IMR-90 (cell line): ENCODE results near the gene FKBP4.

Source experiments
- BHLHE40 ChIP-seq: fragments of 150-350 bp; IDR thresholded peaks from 2 replicates; pipeline ENCODE4 v1.6.1; 2016; ENCODE audit warnings: mild to moderate bottlenecking, low read depth, low read length
- CEBPB ChIP-seq: IDR thresholded peaks from 2 replicates; pipeline ENCODE4 v1.6.1; 2012; ENCODE audit warnings: low read depth, low read length, improper control_type of control experiment
- CHD1 ChIP-seq: IDR thresholded peaks from 2 replicates; pipeline ENCODE4 v1.6.1; 2012; ENCODE audit warnings: low read depth, low read length, improper control_type of control experiment
- FOS ChIP-seq: fragments of 150-350 bp; IDR thresholded peaks from 2 replicates; pipeline ENCODE4 v1.6.1; 2016; ENCODE audit warnings: low read depth, low read length
- MAFK ChIP-seq: IDR thresholded peaks from 2 replicates; pipeline ENCODE4 v1.6.1; 2012; ENCODE audit warnings: low read depth, low read length, improper control_type of control experiment
- MXI1 ChIP-seq: IDR thresholded peaks from 2 replicates; pipeline ENCODE4 v1.6.1; 2012; ENCODE audit warnings: low read depth, mild to moderate bottlenecking, low read length, moderate library complexity, borderline replicate concordance
- NFE2L2 ChIP-seq: fragments of 150-350 bp; IDR thresholded peaks from 2 replicates; pipeline ENCODE4 v1.6.1; 2016; ENCODE audit warnings: low read depth, mild to moderate bottlenecking, low read length
- POLR2A ChIP-seq: IDR thresholded peaks from 2 replicates; pipeline ENCODE4 v1.6.1; 2012; ENCODE audit warnings: mild to moderate bottlenecking, low read depth, low read length
- RAD21 ChIP-seq: IDR thresholded peaks from 2 replicates; pipeline ENCODE4 v1.6.1; 2012; ENCODE audit warnings: low read length, improper control_type of control experiment
- RCOR1 ChIP-seq: IDR thresholded peaks from 2 replicates; pipeline ENCODE4 v1.6.1; 2012; ENCODE audit warnings: mild to moderate bottlenecking, low read length, improper control_type of control experiment; ENCODE audit not compliant: insufficient replicate concordance
- RFX5 ChIP-seq: IDR thresholded peaks from 2 replicates; pipeline ENCODE4 v1.8.0; 2012; ENCODE audit warnings: low read depth, mild to moderate bottlenecking, low read length, moderate library complexity
- SMC3 ChIP-seq: fragments of 150-350 bp; IDR thresholded peaks from 2 replicates; pipeline ENCODE4 v1.6.1; 2016; ENCODE audit warnings: low read depth, mild to moderate bottlenecking, antibody characterized with exemption, low read length, moderate library complexity
- TF ChIP-seq, protein P1 (sequence below): conservative IDR thresholded peaks from 2 replicates; pipeline ENCODE4 v1.5.1; 2012; ENCODE audit warnings: mild to moderate bottlenecking, low read depth, low read length, improper control_type of control experiment
- TF ChIP-seq, protein P2 (sequence below): fragments of 150-350 bp; IDR thresholded peaks from 2 replicates; pipeline ENCODE4 v1.6.1; 2017; ENCODE audit warnings: mild to moderate bottlenecking, antibody characterized with exemption, low read length, low read depth

DNA sequence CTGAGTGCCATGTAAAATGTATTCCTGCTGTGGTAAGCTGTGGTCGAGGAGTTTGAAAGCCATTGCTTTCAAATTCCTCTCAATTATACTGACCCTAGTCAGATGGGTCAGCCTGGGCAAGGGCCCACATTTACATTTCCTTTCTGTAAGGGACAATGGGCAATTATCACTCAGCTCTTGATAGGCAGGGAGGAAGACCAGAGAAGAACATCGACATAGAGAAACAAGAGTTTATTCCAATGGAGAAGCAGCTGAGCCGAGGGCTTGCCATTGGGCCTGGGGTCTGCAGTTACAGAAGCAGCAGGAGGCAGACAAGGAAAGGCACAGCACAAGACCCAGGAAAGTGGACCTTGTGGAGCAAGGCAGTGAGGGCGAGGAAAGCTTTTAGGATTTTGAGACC, 30.4 kb downstream of the FKBP4 start:
- TF ChIP-seq, protein P1, sequence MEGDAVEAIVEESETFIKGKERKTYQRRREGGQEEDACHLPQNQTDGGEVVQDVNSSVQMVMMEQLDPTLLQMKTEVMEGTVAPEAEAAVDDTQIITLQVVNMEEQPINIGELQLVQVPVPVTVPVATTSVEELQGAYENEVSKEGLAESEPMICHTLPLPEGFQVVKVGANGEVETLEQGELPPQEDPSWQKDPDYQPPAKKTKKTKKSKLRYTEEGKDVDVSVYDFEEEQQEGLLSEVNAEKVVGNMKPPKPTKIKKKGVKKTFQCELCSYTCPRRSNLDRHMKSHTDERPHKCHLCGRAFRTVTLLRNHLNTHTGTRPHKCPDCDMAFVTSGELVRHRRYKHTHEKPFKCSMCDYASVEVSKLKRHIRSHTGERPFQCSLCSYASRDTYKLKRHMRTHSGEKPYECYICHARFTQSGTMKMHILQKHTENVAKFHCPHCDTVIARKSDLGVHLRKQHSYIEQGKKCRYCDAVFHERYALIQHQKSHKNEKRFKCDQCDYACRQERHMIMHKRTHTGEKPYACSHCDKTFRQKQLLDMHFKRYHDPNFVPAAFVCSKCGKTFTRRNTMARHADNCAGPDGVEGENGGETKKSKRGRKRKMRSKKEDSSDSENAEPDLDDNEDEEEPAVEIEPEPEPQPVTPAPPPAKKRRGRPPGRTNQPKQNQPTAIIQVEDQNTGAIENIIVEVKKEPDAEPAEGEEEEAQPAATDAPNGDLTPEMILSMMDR = no peak
- TF ChIP-seq POLR2A (no peak), RAD21 (no peak), FOS (no peak), CEBPB (no peak), CHD1 (no peak), RFX5 (no peak), MXI1 (no peak), MAFK (no peak), SMC3 (no peak), RCOR1 (no peak), BHLHE40 (no peak), NFE2L2 (no peak)
- TF ChIP-seq, protein P2, sequence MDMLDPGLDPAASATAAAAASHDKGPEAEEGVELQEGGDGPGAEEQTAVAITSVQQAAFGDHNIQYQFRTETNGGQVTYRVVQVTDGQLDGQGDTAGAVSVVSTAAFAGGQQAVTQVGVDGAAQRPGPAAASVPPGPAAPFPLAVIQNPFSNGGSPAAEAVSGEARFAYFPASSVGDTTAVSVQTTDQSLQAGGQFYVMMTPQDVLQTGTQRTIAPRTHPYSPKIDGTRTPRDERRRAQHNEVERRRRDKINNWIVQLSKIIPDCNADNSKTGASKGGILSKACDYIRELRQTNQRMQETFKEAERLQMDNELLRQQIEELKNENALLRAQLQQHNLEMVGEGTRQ = no peak
